KMS-11 (cell line): Measurements from ENCODE around the gene IFITM5.
"Not testable (repeated sequence)": the region's sequence is repeated elsewhere in the genome, so short reads cannot be mapped to it uniquely, and the experiment has no call there.

ENCODE experiments used
- H2AFZ ChIP-seq: fragments of 200-600 bp; sonication (generic); 2 replicates; pipeline ENCODE4 v1.6.1; 2016; ENCODE audit warnings: antibody characterized with exemption, mixed run types, low read depth
- H3K27ac ChIP-seq: fragments of 200-600 bp; sonication (generic); 2 replicates; pipeline ENCODE4 v1.6.1; 2016; ENCODE audit warnings: mild to moderate bottlenecking, mixed run types
- H3K27me3 ChIP-seq: fragments of 200-600 bp; sonication (generic); 2 replicates; pipeline ENCODE4 v1.6.1; 2017; ENCODE audit warnings: mild to moderate bottlenecking, low read depth, mixed run types, moderate library complexity; ENCODE audit not compliant: insufficient read depth
- H3K36me3 ChIP-seq: fragments of 200-600 bp; sonication (generic); 2 replicates; pipeline ENCODE4 v1.6.1; 2017; ENCODE audit warnings: mild to moderate bottlenecking, mixed run types; ENCODE audit not compliant: insufficient read depth
- H3K4me1 ChIP-seq: fragments of 200-600 bp; sonication (generic); 2 replicates; pipeline ENCODE4 v1.6.1; 2016; ENCODE audit warnings: mild to moderate bottlenecking, low read depth, mixed run types; ENCODE audit not compliant: poor library complexity, severe bottlenecking
- H3K4me2 ChIP-seq: fragments of 200-600 bp; sonication (generic); 2 replicates; pipeline ENCODE4 v1.7.0; 2016; ENCODE audit warnings: mild to moderate bottlenecking, mixed run types
- H3K4me3 ChIP-seq: fragments of 200-600 bp; sonication (generic); IDR thresholded peaks from 2 replicates; pipeline ENCODE4 v1.6.1; 2017; ENCODE audit warnings: low read depth, low read length, mixed read lengths; ENCODE audit not compliant: insufficient read depth
- H3K79me2 ChIP-seq: fragments of 200-600 bp; sonication (generic); 2 replicates; pipeline ENCODE4 v1.6.1; 2016; ENCODE audit warnings: low read depth, mixed run types; ENCODE audit not compliant: insufficient read depth
- H3K9ac ChIP-seq: fragments of 200-600 bp; sonication (generic); 2 replicates; pipeline ENCODE4 v1.6.1; 2016; ENCODE audit warnings: mild to moderate bottlenecking, mixed run types
- H4K20me1 ChIP-seq: fragments of 200-600 bp; sonication (generic); 2 replicates; pipeline ENCODE4 v1.6.1; 2016; ENCODE audit warnings: mild to moderate bottlenecking, mixed run types; ENCODE audit not compliant: insufficient read depth
- TF ChIP-seq, protein P1 (sequence below): fragments of 200-600 bp; sonication (generic); conservative IDR thresholded peaks from 2 replicates; pipeline ENCODE4 v1.6.1; 2017; ENCODE audit warnings: low read depth, mild to moderate bottlenecking, antibody characterized with exemption, low read length, moderate library complexity, mixed read lengths

IFITM5 gene

DNA sequence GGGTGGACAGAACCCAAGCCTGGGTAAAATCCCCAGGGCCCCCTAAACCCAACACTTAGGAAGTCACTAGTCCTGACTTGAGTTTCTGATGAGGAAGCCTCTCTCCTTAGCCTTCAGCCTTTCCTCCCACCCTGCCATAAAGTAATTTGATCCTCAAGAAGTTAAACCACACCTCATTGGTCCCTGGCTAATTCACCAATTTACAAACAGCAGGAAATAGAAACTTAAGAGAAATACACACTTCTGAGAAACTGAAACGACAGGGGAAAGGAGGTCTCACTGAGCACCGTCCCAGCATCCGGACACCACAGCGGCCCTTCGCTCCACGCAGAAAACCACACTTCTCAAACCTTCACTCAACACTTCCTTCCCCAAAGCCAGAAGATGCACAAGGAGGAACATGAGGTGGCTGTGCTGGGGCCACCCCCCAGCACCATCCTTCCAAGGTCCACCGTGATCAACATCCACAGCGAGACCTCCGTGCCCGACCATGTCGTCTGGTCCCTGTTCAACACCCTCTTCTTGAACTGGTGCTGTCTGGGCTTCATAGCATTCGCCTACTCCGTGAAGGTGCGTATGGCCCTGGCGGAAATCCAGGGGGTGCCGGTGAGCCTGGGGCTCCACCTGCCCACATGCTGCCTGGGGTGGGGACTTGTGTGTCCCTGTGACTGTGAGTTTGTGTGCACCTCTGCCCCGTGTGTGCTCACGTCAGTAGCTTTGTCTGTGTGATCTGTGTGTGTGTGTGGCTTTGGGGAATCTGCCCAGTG is 14.6 kb upstream of the IFITM5 start, which contains the start of gene IFITM1:
Gene IFITM1 (plus strand): TSS at position 254 of the 767 bp plus-strand sequence. CDS start 131 bp downstream, at position 385.
- Histone ChIP-seq H3K36me3 (no peaks in the 10 kb centered on the region), H3K4me3 (no peak within 1 kb of the TSS), H3K9ac (no peak within 1 kb of the TSS), H3K4me2 (peak within 1 kb of the TSS; percentile 68), H4K20me1 (no peaks in the 10 kb centered on the region), H2AFZ (no peak within 1 kb of the TSS), H3K27me3 (peaks cover 48% of the 10 kb centered on the region), H3K79me2 (no peaks in the 10 kb centered on the region), H3K4me1 (peaks cover 12% of the 10 kb centered on the region), H3K27ac (no peak within 1 kb of the TSS)
- TF ChIP-seq, protein P1, sequence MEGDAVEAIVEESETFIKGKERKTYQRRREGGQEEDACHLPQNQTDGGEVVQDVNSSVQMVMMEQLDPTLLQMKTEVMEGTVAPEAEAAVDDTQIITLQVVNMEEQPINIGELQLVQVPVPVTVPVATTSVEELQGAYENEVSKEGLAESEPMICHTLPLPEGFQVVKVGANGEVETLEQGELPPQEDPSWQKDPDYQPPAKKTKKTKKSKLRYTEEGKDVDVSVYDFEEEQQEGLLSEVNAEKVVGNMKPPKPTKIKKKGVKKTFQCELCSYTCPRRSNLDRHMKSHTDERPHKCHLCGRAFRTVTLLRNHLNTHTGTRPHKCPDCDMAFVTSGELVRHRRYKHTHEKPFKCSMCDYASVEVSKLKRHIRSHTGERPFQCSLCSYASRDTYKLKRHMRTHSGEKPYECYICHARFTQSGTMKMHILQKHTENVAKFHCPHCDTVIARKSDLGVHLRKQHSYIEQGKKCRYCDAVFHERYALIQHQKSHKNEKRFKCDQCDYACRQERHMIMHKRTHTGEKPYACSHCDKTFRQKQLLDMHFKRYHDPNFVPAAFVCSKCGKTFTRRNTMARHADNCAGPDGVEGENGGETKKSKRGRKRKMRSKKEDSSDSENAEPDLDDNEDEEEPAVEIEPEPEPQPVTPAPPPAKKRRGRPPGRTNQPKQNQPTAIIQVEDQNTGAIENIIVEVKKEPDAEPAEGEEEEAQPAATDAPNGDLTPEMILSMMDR: no peak

DNA sequence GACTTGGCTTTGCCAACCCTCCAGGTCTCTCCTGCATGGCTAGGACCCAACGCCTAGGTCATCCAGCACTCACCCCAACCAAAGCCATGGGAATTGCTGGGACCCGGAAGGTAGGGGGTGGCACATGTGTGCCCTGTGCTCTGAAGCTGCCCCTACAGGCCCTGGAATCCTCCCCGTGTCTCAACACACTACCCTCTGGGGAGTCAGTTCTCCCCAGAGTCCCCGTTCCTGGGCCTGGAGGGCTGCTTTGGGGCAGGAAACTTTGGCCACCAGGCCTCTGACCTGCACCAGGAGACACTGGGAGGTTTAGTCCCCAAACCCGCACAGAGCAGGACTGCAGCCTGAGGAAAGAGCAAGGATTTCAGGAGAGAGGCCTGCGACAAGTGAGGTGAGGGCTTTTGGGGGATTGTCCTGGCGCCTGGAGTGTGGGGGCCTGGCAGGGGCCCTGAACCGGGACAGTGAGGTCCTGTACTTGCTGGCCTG is 14.0 kb upstream of the IFITM5 start:
- no peak overlapping the region for H2AFZ ChIP-seq
- H3K4me3 ChIP-seq: no peak overlapping the region
- peak overlapping the region; percentile 68 for H3K4me2 ChIP-seq
- no peak overlapping the region for H3K27ac ChIP-seq
- peaks cover 49% of the 10 kb centered on the region for H3K27me3 ChIP-seq
- peaks cover 12% of the 10 kb centered on the region for H3K4me1 ChIP-seq
- H4K20me1 ChIP-seq: no peaks in the 10 kb centered on the region
- no peaks in the 10 kb centered on the region for H3K79me2 ChIP-seq
- no peaks in the 10 kb centered on the region for H3K36me3 ChIP-seq
- TF ChIP-seq, protein P1: no peak
- no peak overlapping the region for H3K9ac ChIP-seq

DNA sequence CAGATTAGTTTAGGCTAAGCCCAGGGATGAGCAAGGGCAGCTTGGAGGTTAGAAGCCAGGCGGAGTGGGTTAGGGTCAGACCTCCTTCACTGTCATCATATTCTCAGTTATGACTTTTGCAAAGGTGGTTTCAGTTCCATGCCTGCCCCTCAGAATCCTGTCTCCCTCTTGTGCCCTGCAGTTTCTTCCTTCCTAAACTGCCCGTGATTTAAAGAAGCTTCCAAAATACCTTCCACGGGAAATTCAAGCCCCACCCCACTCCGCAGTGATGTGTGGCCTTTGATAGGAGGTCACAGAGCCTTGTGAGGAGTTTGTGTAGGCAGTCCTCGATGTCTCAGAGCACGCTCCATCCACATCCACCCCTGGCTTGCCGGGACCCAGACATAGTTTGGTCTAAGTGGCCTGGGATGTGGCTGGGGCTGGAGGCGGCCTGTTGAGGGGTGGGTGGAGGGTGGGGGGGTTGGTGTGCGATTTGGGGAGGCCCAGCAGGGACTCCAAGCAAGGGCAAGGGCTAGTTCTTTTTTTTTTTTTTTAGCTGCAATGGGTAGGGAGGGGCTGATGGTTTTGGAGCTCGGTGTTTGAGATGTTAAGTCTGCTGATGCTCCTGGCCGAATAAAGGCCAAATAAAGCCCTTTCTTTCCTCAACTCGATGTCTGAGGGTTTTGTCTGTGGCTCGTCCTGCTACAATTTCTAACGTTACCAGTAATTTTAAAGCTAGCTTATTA is 12.9 kb upstream of the IFITM5 start:
- no peak overlapping the region for H3K4me2 ChIP-seq
- no peaks in the 10 kb centered on the region for H3K79me2 ChIP-seq
- no peak overlapping the region for H3K27ac ChIP-seq
- no peak overlapping the region for H3K4me3 ChIP-seq
- H3K36me3 ChIP-seq: no peaks in the 10 kb centered on the region
- H3K9ac ChIP-seq: no peak overlapping the region
- no peak overlapping the region for H2AFZ ChIP-seq
- H4K20me1 ChIP-seq: no peaks in the 10 kb centered on the region
- TF ChIP-seq, protein P1: no peak
- peaks cover 44% of the 10 kb centered on the region for H3K27me3 ChIP-seq
- peaks cover 12% of the 10 kb centered on the region for H3K4me1 ChIP-seq

DNA sequence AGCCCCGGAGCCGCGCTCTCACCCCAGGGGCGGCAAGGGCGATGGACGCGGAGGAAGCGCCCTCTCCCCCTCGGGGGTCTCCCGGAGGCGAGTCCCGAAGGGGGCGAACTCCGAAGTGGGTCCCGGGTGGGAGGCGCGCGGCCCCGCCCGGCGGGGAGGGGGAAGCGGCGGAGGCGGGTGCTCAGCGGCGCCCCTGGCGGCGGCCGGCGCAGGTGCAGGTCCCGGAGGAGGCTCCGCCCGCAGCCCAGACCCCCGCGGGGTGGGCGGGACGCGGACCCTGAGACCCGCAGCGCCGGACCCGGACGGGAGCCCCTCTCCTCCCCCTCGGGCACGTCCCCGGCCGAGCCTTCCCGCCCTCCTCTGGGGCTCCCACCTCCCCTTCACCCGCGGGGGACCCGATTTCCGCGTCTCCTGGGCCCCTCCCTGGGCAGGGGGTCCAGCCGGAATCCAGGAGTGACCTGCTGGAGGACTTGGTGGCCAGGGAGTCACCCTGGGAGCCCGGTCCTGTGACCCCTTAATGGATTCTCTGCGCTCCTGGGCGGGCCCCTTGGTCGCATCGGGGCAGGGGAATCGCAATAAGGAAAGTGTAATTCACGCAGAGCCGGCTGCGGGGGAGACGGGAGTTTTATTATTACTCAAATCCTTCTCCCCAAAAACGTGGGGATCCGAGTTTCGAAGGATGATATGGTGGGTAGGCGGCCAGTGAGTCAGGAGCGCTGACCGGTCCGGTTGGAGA is 11.9 kb upstream of the IFITM5 start:
- Histone ChIP-seq H3K27me3 (peaks cover 43% of the 10 kb centered on the region), H3K4me1 (peaks cover 12% of the 10 kb centered on the region)
- not testable (repeated sequence) for H3K79me2 ChIP-seq, H3K9ac ChIP-seq, H3K4me2 ChIP-seq, H2AFZ ChIP-seq, H3K27ac ChIP-seq, H3K4me3 ChIP-seq, H3K36me3 ChIP-seq, H4K20me1 ChIP-seq

DNA sequence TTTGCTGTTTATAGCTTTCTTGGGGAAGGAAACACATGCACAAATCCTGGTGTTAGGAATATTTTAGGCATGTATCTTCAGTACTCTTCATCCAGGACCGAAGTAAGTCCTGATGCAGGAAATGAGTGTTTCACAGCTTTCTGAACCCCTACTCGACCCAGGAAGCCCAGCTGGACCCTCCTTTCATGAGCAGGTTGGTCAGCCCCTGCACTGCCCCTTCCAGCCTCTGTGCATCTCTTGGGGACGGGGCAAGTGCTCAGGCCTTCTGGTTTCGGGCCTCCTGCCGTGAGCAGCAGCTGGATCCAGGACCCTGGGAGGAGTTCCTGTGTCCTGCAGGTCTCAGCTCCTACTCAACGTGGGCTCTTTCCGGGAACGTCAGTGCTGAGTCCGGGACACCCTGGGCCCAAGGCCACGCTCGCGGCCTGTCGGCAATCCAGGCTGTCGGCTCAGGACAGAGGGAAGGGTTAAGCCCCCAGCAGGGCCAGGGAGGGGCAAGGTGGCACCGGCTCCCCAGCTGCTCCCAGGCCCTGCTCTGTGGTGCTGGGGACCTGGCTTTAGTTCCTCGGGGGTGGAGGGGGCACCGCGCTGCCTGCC is 10.8 kb upstream of the IFITM5 start:
- Histone ChIP-seq H3K27me3 (peaks cover 51% of the 10 kb centered on the region), H3K4me1 (peaks cover 12% of the 10 kb centered on the region)
- H3K4me2 ChIP-seq, H2AFZ ChIP-seq, H3K36me3 ChIP-seq, H3K79me2 ChIP-seq, H4K20me1 ChIP-seq, H3K9ac ChIP-seq, H3K27ac ChIP-seq, H3K4me3 ChIP-seq: not testable (repeated sequence)

DNA sequence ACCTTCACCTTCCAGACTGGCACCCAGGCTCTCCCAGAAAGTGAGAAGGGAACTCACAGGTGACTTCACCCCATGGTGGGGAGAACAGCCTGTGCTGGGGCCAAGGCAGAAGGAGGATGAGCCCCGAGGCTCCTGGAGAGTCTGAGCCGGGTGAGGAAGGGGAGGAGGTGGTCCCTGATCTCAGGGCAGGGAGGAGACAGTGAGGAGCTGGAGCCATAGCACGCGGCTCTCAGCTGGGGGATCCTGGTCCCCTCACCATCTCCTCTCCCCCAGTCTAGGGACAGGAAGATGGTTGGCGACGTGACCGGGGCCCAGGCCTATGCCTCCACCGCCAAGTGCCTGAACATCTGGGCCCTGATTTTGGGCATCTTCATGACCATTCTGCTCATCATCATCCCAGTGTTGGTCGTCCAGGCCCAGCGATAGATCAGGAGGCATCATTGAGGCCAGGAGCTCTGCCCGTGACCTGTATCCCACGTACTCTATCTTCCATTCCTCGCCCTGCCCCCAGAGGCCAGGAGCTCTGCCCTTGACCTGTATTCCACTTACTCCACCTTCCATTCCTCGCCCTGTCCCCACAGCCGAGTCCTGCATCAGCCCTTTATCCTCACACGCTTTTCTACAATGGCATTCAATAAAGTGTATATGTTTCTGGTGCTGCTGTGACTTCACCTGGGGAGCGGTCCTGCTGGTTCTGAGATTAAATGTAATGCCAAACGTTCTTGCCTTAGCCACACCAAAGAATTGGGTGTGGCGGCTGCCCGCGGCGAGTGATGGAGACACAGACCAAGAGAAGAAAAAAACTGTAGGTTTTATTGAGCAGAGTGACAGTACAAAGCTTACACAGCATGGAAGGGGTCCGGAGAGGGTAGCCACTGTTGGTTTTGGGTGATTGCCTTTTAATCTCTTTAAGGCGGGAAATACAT is 9.7 kb upstream of the IFITM5 start:
- H3K9ac ChIP-seq, H4K20me1 ChIP-seq, H3K79me2 ChIP-seq, H2AFZ ChIP-seq, H3K4me2 ChIP-seq, H3K4me1 ChIP-seq, H3K27ac ChIP-seq, H3K4me3 ChIP-seq, H3K36me3 ChIP-seq: not testable (repeated sequence)
- H3K27me3 ChIP-seq: peaks cover 51% of the 10 kb centered on the region
